ENCODE results near the gene STARD10.
"Not testable (repeated sequence)": the region's sequence is repeated elsewhere in the genome, so short reads cannot be mapped to it uniquely, and the experiment has no call there.

The STARD10 gene

GRCh38 chr11:72807021-72807693 lies 13.3 kb upstream of the STARD10 start:
- DNase-seq, result peak; percentile 38 to 49

DNA sequence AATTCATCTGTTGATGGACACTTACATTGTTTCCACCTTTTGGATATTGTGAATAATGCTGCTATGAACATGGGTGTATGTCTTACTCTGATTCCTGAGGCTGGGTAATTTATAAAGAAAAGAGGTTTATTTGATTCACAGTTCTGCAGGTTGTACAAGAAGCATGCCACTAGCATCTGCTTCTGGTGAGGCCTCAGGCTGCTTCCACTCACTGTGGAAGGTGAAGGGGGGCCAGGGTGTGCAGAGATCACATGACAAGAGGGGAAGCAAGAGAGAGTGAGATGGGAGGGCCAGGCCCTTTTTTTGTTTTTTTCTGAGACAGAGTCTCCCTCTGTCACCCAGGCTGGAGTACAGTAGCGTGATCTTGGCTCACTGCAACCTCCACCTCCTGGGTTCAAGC lies 12.5 kb upstream of the STARD10 start:
- not testable (repeated sequence) for DNase-seq

- peak; percentile 67 to 68 for DNase-seq
Observed at GRCh38 chr11:72805216-72805615, 11.4 kb upstream of the STARD10 start.

DNA sequence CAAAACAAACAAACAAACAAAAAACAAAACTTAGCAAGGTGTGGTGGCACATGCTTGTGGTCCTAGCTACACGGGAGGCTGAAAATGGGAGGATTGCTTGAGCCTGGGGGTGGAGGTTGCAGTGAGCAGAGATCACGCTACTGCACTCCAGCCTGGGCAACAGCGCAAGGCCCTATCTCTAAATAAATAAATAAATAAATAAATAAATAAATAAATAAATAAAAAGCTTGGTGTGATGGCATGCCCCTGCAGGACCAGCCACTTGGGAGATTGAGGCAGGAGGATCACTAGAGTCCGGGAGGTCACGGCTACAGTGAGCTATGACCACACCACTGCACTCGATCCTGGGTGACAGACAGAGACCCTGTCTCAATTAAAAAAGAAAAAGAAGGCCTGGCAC lies 9.0 kb upstream of the STARD10 start:
- no peak for DNase-seq

- DNase-seq, result no peak
Observed at GRCh38 chr11:72799441-72799840, 5.6 kb upstream of the STARD10 start.

GRCh38 chr11:72798361-72798760 lies 4.5 kb upstream of the STARD10 start:
- DNase-seq, result no peak

- no peak for DNase-seq
Observed at GRCh38 chr11:72793076-72793424, 797 bp downstream of the STARD10 start.

DNA sequence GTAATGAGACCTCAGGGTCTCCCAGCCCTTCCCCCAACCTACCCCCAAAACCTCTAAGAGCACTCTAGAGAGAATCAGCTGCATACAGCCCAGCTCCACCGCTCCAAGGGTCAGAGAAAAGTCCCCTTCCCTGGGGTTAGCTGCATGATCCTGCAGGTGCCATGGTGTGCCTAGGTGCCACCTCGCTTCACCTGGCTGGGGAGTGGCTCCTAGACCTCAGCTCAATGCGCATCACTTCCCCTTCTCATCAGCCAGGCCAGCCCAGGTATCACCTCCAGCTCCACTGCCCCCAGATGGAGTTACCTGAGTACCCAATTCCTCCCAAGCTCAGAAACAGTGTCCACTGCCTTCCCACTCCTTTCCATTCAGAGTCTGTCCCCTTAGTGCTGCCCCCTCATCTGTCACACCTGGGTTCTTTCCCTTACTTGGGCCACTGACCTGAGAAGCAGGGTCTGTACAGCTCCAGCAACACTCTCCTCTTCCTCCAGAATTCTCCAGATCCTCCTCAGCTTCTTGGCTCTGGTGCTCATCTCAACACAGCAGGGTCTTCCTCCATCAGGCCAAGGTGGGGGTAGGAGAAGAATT lies 1.3 kb downstream of the STARD10 start:
- no peak for DNase-seq

GRCh38 chr11:72791228-72791627 lies 2.6 kb downstream of the STARD10 start:
- DNase-seq, result not testable (repeated sequence)

DNA sequence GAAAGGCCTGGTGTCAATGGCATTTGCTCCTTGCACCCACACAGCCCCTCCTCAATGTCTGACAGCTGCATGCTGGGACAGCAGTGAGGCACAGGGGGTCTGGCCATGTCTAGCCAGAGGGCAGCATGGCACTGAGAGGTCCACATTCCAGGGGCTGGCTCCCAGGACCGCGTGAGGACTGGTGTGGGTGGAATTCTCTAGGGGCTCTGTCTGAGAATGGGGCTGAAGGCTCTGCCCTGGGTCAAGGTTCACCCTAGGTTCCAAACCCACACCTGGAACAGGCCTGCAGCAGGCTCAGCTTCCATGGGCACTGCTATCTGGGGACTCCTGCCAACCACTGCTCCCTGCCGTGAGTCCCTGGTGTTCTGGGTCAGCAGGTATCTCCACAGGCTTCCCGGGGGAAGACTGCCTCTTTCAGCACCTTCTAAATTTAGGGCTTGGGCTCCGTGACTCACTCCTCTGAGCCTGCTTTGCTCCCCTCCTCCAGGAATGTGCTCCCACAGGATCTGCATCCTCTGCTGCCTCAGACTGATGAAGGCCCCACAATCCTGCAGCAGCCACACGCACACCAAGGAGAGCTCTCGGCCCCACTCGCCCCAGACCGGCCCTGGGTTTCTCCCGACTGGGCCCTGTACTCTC lies 4.2 kb downstream of the STARD10 start:
- DNase-seq, result no peak

GRCh38 chr11:72788241-72788640 lies 5.6 kb downstream of the STARD10 start:
- DNase-seq, result no peak

DNA sequence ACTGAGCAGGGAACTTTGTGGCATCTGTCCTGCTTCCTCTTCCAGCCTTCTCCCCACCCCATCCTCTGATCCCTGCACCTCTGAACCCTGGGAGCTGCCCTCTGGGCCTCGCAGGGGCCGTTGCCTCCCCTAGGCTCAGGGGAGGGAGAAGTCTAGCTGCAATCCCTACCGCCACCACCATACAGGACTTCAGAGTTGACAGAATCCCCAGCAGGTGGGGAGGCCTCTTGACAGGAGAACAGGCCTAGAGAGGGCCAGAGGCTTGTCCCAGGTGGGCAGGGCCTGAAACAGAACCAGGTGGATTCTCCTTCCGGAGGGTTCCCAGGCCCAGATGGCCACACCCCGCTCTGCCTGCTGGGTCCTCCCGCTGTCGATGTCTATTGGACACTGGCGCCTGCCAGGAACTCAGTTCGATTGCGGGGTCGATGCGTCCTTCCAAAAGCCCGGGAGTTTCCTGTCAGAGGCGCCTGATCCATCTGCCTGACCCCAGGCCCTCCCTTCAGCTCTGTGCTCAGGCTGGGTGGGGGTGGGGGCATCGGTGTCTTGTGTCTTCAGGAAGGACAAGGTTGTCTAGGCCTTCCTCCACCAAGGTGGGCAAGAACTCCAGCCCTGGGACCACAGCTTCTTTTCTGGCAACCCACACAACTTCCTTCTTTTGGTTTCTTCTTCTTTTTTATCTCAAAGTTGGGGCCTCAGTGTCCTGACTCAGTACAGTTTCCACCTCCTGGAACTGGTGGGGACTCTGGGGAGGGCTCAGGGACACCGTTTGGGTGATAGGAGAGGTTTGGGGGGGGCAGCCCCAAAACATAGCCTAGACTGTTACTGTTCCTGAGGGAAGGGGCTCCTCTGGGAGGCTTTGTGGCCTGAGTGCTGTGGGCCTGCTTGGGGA lies 6.4 kb downstream of the STARD10 start:
- peak; percentile 76 to 81 for DNase-seq

- DNase-seq, result peak; percentile 59 to 81
Observed at GRCh38 chr11:72786305-72787215, 7.3 kb downstream of the STARD10 start.

DNA sequence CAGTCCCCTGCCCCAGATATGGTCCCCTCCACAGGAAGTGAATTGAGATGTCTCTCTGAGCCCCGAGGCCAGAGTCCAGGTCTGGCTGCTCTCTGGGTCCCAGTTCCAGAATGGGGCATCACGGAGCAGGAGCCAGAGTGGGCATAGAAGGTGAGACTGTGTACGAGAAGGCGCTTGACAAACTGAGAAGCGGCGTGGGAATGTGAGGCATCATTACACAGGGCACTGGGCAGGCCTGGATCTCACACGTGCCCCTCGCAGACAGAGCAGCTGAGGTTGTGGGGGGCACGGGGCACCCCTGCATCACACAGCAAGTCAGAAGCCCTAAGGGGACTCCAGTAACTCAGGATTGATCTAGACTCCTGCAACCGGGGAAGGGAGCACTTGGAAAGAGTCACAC lies 9.2 kb downstream of the STARD10 start:
- no peak for DNase-seq

GRCh38 chr11:72783144-72783905 lies 10.5 kb downstream of the STARD10 start:
- DNase-seq, result no peak

DNA sequence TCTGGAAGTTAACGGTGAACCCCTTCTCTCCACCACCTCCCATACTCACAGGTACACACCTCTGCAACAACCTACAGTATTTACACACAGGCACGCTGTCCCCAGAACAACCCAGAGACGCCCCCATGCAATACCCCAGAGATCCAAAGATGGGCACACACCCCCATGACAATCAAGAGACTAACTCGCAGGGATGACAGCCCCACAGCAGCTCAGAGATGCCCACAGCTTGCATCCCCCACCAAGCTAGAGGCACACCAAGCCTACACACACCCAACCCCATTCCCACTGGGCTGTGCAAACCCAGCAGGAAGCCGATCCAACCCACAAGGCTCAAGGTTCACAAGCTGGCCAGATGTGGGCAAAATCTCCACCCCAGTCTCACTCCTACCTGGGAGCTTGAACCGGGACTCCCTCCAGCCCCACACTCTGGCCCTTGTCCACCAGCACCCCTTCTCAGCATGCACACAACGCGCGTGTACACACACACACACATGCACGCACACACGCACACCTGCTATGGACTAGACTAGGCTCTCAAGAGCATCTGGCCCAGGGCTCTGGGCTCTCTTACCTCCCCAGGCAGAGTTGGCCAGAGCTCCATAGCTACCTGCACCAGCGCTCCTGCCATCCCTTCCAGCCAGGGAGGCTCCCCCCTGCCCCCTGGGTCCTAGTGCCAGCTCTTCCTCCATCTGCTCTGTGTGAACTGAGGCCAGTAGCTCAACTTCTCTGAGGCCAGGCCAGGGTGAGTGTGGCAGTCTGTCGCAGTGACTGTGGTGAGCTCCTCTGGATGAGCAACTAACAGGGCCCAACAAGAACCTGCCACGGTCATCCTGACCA lies 11.5 kb downstream of the STARD10 start:
- DNase-seq, result no peak

DNA sequence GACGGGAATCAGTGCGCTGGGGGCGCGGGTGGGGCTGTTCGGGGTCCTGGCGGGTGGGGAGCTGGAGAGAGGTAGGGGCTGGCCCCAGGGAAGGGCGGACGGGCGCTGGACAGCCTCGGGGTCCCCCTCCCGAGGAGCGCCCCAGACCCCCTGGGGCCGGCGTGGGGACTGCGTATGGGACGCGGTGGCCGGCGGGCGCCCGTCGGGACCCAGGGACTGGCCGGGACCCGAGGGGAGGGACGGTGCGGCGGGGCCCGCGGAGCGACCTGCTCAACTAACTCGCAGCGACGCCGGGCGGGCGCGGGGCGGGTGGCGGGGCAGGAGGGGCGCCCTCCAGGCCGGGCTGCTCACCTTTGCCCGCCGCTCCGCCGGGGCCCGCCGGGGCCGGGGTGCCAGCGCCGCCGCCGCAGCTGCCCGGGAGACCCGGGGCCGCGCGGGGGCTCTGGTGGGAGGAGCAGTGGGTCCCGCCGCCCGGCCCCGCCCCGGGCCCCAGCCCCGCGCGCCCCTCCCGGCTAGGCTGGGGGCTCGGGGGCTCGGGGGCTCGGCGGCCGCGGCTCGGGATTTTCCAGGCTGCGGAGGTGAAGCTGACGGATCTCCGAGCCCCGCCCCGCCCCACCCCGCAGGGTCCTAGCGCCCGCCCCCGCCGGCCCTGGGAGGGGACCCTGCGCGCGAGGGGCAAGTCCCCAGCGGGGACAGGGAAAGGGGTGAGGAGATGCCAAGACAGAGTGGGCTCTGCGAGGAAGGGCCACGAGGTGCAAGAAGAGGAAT lies 12.3 kb downstream of the STARD10 start:
- DNase-seq, result no peak

- DNase-seq, result no peak
Observed at GRCh38 chr11:72781063-72781312, 12.9 kb downstream of the STARD10 start.

- no peak for DNase-seq
Observed at GRCh38 chr11:72780296-72781062, 13.4 kb downstream of the STARD10 start.

All from Kasumi-1 (cell line).